NCI-H1930 (cell line): ENCODE data around the gene CXCL12.

Experiments
- DNase-seq, 2 experiments: peaks; one replicate each; lab custom pipeline; 2025; lab: John Stamatoyannopoulos, UW

CXCL12 gene

GRCh38 chr10:44362866-44363711 lies 21.8 kb downstream of the CXCL12 start:
- DNase-seq: no peak

DNA sequence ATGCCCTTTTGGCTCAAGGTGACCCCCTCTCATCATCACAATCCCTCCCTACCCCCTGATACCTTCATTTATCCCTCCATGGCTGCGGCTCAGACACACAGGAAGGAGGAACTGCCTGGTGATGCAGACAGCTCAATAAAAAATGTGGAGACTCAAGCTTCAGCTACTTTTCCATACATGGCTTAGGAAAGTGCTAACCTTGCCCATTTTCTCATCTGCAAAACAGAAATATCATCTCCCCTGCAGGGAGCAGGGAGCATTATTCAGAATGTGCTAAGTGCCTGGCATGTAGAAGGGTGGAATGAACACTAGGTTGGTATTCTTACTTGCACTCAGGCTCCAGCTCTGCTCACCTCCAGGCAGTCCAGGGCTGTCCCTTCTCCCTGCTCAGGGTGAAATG lies 23.8 kb downstream of the CXCL12 start:
- no peak for DNase-seq

DNA sequence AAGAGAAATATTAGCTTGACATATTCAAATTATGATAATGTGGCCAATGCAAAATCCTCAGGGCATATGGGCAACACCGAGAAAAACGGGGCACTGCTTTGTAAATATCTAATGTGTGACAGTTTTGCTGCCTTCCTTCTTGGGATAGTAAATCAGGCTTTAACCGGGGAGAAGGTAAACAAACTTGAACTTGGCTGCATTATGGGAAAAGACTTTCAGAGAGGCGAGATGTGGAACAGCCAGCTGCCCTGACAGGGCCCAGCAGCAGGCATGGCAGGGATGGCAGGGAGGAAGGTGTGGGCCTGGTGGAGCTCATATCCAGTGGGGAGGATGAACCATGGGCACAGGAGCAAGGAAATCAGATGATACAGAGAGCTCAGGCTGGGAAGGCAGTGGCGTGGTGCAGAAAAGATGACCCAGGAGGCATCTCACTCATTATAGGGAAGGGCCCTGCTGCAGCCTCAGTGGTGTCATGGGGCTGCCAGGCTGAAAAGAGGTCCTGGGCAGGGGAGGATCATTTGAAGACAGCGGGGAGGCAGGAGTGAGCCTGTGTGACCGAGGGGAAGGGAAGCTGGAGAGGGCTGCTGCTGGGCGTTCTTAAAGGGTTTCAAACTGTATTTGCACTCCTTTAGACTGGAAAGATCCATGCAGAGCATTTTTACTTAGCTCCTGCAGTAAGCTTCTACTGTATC lies 26.7 kb downstream of the CXCL12 start:
- DNase-seq: no peak

DNA sequence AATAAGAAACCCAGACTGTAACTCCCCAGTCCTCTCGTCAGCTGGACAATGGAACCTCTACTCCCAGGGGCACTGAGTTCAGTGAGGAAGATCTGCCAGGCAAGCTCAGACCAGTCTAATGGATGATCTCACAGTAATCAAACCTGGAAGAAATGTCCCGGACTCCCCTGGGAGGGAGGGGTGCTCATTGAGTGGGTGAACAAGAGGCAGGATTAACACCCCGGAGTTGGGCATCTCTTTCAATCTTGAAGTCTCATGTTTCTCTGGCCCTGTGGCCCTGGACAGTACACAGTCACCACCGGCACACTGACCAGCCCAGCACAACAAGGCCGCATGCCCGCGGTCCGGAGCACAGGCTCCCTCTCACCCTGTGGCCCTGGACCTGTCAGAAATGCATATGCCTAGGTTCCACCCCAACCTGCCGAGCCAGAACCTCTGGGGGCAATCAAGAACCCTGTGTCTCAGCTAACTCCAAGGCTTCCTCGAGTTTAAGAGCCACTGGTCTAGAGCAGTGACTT lies 27.8 kb downstream of the CXCL12 start:
- DNase-seq: no peak

DNA sequence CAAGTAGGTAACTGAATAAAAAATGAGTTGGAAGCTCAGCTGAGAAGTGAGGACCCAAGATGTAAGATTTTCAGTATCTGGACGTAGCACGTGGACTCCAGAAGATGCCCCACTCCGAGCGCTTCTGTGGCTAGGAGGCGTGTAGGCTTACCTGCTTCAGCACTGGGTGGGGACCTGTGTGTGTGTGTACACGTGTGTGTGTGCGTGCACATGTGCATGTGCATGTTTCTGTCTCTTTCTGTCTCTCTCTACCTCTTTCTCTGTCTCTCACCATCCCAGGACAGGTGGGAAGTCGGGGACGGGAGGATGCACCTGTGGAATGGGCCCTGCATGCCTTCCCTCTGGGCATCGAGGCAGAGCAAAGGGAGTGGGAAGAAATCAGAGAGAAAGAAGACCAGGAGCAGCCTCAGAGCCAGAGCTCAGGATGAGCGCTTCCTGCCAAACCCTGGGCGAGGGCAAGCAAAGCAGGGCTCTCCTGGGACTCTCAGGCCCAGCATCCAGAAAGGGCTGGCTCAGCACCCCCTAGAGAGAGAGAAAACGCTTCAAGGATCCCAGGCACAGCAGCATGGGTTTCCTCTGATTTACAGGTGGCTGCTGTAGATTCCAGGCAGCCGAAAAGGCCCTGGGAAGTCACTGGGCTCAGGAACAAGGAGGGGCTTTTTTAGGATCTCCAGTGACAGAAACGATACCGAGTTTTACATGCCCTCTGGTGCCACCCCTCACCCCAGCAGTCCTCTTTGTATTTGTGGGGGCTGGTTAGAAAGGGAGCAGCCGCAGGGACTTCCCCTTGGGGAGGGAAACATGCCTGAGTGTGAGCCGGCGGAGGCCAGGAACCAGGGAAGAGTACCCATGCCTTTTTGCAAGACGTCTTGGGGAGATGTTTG lies 28.5 kb downstream of the CXCL12 start:
- DNase-seq: no peak

DNA sequence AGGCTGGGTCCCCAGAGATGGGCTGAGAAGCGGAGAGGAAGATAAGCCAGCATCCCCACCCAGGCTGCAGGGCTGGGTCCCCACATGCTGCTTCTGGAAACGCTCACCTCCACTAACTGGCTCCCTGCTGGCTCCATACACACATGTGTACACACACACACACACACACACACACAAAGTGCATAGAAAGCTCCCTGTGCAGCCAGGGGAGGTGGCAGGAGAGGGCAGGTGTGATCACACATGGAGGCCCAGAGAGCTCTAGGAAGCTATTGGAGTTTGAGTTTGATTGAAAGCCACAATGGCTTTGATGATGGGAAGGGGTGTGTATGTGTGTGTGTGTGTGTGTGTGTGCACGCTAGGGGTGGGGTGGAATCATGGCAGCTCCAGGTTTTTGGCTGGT lies 29.3 kb downstream of the CXCL12 start:
- no peak for DNase-seq

- no peak for DNase-seq
These were observed 30.1 kb downstream of the CXCL12 start for GRCh38 chr10:44354771-44355170.

DNA sequence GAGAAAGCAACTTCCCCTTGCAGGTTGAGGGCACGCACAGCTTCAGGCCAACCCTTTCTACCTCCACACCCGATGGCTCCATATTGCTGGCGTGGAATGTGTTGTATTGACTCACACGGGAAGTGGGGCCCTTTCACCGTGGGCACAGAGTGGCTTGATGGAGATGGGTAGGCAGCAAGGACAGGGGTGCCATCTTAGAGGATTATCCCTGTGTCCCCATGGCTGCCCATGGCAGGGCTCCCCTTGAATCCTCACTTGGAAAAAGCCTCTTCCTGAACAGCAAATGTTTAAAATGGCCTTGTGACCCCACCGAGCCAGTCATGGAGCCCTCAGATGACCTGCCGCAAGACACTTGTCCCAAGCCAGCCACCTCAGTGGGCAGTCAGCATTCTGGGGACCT lies 31.2 kb downstream of the CXCL12 start:
- DNase-seq: no peak

GRCh38 chr10:44353128-44353390 lies 31.8 kb downstream of the CXCL12 start:
- DNase-seq: no peak

DNA sequence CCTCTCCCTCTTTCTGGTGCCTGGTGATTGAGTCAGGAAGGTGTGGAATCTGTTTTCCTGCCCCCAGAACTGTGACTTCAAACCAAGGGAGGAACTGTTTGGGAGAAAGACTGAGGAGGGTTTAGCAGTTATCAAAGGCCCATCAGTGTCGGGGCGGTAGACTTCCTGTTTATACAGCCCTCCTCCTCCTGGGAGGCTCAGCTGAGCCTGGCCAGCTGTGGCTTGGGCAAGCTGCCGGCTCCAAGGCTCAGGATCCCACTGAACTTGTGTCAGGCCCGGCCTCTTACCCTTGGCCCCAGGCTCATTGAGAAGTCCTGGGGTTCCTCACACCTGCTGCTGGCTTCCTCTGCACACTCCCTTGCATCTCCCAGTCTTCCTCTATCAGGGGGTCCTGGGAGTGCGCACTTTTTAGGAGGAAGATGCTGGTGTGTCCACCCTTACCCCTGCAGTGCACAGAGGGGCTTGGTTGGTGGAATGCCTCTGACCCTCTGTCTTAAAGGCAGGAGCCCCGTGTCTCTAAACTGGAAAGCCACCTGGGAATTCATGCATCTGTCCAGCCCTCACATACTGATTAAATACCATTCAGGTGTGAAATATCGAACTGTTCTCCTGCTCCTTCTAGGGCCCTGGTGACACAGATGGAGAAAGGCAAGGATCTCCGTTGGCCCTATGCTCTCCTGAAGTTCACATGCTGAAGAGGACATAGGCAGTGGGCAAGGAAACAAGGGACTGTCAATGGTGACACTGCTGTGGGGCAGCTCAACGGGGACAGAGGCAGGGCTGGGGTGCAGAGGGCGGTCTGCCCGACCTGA lies 32.4 kb downstream of the CXCL12 start:
- DNase-seq: no peak

DNA sequence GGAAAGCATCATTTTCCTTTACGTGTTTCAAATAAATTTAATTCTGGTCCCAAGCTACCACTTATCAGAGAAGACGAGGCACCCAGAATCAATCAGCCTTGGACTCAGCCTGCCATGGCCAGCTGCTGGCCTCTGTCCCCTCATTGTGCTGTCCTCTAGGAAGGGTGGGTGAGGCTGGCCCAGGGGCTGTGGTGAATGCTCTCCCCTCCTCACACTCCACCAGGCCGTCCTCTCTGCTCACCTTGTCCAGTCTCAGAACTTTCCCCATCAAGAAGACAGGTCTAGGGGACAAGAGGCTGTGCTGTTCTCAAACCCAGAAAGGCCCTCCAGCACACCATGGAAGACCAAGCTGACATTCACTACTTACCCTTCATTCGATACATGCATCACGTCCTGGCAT lies 36.4 kb downstream of the CXCL12 start:
- no peak for DNase-seq

DNA sequence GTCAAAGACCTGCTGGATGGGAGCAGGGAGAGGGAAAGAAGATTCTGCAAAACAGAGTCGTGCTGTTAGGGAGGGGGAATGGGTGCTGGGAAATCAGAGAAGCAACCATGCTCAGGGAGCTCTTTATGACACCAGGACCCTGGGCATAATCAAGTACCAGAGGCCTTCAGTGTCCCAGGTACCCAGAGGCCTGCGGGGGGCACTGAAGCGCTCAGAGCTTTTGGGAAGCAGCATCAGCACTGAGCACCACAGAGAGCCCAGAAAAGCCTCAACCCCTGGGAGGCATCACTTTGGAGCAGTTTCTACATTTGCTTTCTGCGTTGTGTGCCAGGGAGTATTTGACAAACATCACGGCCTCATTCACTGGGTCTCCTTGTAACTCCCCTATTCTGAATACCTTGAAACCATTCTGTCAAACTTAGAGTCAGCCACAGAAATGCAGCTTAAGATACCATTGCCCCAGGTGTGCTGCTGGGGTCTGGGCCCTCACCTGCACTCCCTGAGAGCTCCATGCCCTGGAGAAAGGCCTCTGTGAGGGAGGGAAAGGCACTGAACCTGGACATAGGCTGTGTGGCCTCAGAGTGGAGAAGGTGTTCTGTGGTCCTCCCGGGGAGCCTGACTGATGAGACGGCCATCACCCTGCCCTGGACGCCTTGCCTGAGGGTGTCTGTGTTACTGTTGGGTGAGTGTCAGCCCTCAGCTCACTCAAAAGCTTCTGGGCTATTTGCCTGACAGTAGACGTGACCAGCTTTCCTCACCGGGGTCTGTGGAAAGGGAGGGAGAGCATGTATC lies 37.1 kb downstream of the CXCL12 start:
- DNase-seq: no peak

- no peak for DNase-seq
These were observed 40.2 kb downstream of the CXCL12 start for GRCh38 chr10:44344727-44345126.

DNA sequence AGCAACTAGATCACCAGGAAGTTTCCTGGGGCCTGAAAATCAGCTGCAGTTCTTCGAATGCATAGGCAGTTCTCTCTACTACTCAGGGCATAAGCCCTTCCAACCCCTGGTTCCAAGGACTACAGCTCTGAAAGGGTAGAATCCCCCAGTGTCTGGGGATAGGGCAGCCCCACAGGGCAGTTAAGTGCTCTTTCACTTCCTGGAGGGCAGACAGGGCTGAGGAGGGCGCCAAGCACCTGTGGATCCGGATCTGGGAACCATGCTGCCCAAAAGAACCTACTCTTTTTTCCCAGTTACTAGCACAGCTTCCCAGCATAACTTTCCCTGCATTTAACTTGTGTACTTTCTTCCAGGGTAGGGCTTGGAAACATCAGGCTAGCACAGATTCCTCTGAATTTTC lies 41.1 kb downstream of the CXCL12 start:
- no peak for DNase-seq

GRCh38 chr10:44341886-44342285 lies 43.0 kb downstream of the CXCL12 start:
- DNase-seq: no peak

DNA sequence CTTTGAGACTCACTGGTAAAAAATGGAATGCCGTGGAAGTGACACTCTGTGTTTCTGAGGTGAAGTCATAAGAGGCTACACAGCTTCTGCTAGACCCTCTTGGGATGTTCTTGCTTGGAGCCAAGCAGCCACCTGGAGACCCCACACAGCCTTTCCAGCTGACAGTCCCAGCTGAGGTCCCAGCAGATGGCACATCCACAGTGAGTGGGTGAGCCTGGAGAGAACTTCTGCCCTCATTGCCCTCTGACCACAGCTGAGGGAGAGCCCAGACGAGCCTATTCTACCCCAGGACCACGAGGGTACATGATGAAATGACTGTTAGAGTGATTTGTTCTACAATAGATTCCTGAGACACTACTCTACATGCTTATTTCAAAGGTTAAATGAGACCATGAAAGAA lies 44.3 kb downstream of the CXCL12 start:
- no peak for DNase-seq

- no peak for DNase-seq
These were observed 45.7 kb downstream of the CXCL12 start for GRCh38 chr10:44339218-44339617.

DNA sequence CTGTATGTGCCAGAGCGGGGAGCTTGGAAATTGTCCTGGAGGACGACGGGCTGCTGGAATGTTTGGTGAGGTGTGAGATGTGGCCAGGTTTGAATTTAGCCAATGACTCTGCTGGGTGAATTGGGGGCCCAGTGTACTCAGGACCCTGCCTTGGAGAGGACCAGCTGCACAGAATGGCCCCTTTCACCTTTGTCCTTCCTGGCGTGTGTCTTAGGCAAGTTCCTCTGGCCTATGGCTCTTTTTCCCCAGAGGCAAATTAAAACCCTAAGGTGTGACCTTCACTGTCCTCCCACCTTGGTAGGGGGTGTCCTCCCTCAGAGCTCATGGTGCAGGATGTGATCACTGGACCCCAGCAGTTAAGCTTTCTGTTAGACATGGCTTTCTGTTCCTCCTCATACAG lies 47.8 kb downstream of the CXCL12 start:
- DNase-seq: no peak

GRCh38 chr10:44335330-44336021 lies 49.4 kb downstream of the CXCL12 start:
- no peak for DNase-seq

DNA sequence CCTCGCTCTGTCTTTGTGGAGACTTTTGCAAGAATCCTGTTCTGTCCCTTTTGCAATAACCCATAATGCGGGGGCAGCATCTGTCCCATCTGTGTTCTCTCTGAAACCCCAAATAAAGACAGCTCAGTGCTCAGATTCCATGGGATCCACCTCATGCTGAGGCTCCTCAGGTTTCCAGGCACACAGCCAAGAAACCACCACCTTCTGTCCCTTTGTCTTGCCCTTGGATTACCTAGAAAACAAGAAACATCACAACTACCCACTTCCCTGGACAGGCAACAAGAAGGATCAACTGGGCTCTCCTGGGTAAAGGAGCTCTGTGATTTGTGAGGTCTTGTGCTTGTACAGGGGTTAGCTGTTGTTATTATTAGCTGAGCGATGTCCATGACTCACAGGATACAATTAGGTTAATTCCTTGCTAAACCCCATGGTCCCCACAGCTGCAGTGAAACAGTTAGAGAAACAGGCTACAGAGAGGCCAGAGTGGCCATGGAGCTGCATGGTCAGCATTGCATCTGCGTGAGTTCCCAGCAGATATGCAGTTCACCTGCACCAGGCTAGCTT lies 50.2 kb downstream of the CXCL12 start:
- no peak for DNase-seq
